AG04449 (cell line): ENCODE measurements around the gene IRF1.

Experiments
- CTCF ChIA-PET: fragments of 350-600 bp; formaldehyde crosslinking; extraction: SDS; loops from one replicate; lab custom pipeline; 2021; ENCODE audit warnings: antibody characterized with exemption; lab: Yijun Ruan, JAX
- POLR2A ChIA-PET: fragments of 400-600, 350-600 bp; formaldehyde crosslinking; extraction: SDS; loops from one replicate; lab custom pipeline; 2020; ENCODE audit warnings: antibody characterized with exemption, inconsistent platforms; lab: Yijun Ruan, JAX
- DNase-seq: peaks from one replicate; pipeline ENCODE4 v3.0.0-alpha.2; 2010; ENCODE audit warnings: low read depth, low spot score
- H3K4me3 ChIP-seq: 2 replicates; pipeline ENCODE4 v1.5.1; 2011; ENCODE audit warnings: low read depth, mild to moderate bottlenecking, control low read depth, low read length
- CTCF ChIP-seq: IDR thresholded peaks from one replicate; pipeline ENCODE4 v1.5.1; 2011; ENCODE audit warnings: mild to moderate bottlenecking, moderate library complexity, low read length, control low read depth, inconsistent platforms; ENCODE audit not compliant: insufficient read depth; ENCODE audit errors: missing control alignments

Gene IRF1

GRCh38 chr5:132446621-132447020, 44.0 kb downstream of the IRF1 start:
- DNase-seq: no peak
- H3K4me3 ChIP-seq: no peak overlapping the region
- ChIA-PET CTCF (interaction anchor here (1.2 to 1.7 kb wide), 2 partner anchors 21 to 23 kb away, joined by 3 to 5 read pairs; no protein-coding TSS in a partner anchor), POLR2A (interaction anchor here (1.1 to 1.8 kb wide), 2 partner anchors 10 to 44 kb away, joined by 3 to 4 read pairs; partner anchors contain the start of gene IRF1)
- TF ChIP-seq CTCF: no peak

GRCh38 chr5:132445930-132446329, 44.6 kb downstream of the IRF1 start:
- CTCF ChIA-PET: no interaction called here
- TF ChIP-seq CTCF: no peak
- POLR2A ChIA-PET: no interaction called here
- H3K4me3 ChIP-seq: no peak overlapping the region
- no peak for DNase-seq

GRCh38 chr5:132445640-132445923, 45.0 kb downstream of the IRF1 start:
- no peak for DNase-seq
- TF ChIP-seq CTCF: no peak
- CTCF ChIA-PET: interaction anchor here (0.9 kb wide), 1 partner anchor 13 kb away, joined by 3 read pairs; no protein-coding TSS in a partner anchor
- POLR2A ChIA-PET: no interaction called here
- H3K4me3 ChIP-seq: no peak overlapping the region

- ChIA-PET CTCF (interaction anchor here (0.9 kb wide), 1 partner anchor 13 kb away, joined by 3 read pairs; no protein-coding TSS in a partner anchor), POLR2A (no interaction called here)
- H3K4me3 ChIP-seq: no peak overlapping the region
- no peak for TF ChIP-seq CTCF
- DNase-seq: no peak
These were observed 45.5 kb downstream of the IRF1 start for GRCh38 chr5:132444841-132445639.

GRCh38 chr5:132444061-132444460, 46.5 kb downstream of the IRF1 start:
- no peak overlapping the region for H3K4me3 ChIP-seq
- TF ChIP-seq CTCF: no peak
- no peak for DNase-seq
- CTCF ChIA-PET: no interaction called here
- POLR2A ChIA-PET: no interaction called here

- TF ChIP-seq CTCF: no peak
- no peak overlapping the region for H3K4me3 ChIP-seq
- ChIA-PET POLR2A (interaction anchor here (0.9 to 1.4 kb wide), 5 partner anchors 11 to 59 kb away, joined by 4 to 5 read pairs (median 4); partner anchors contain the start of gene IRF1), CTCF (interaction anchor here (0.7 to 4.5 kb wide), 11 partner anchors 9 to 61 kb away, joined by 3 to 18 read pairs (median 5); no protein-coding TSS in a partner anchor)
- peak; percentile 88 for DNase-seq
These were observed 51.0 kb downstream of the IRF1 start for GRCh38 chr5:132439521-132440089.
